ENCODE results near the gene WDR93. TPM values are rescaled to one million over a fixed set of nuclear protein-coding genes. Genes with fewer than 3 reads are reported as not detected.

The WDR93 gene
- total RNA-seq, 1 experiment from 2014 or later: not detected

DNA sequence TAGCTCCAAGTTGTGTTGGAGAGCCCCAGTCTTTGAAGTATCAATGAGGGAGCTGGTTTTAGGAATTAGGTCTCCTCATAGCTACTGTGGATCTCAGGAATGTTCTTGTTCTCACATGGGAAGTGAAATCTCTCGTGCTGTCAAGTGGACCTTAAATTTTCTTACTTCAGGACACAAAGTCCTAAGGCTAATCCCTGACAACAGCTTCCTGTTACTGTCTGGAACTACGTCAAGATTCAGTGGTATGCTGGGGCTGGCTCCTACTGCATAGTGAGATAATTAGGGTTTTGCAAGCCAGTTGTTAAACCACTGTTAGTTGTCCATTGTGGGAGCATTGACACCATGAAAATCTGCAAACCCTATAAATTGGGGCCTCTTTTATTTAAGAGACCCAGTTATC lies 37.6 kb downstream of the WDR93 start:
- no peak overlapping the region for H2BK12ac ChIP-seq (ENCODE audit: insufficient read length, low read depth, low read length)
- H3K23me2 ChIP-seq (ENCODE audit: insufficient read length, low read depth, low read length, poor library complexity, severe bottlenecking): no peaks in the 10 kb centered on the region
- no peak overlapping the region for H2BK5ac ChIP-seq (ENCODE audit: insufficient read length, low read length)
- no peak overlapping the region for H3K18ac ChIP-seq (ENCODE audit: insufficient read length, low read depth, low read length)
- WGBS (ENCODE audit: extremely low coverage, insufficient read length, low lambda C conversion rate): no CpG with 5 or more reads among the region's 2 CpGs
- no peak overlapping the region for H2BK120ac ChIP-seq (ENCODE audit: low read depth, low read length, poor library complexity, severe bottlenecking)
- no peak for TF ChIP-seq CTCF (conservative IDR thresholded peaks at IDR 0.05)
- no peak overlapping the region for H4K5ac ChIP-seq (ENCODE audit: insufficient read length, low read depth, low read length)
- no peaks in the 10 kb centered on the region for H4K20me1 ChIP-seq (ENCODE audit: control insufficient read depth, insufficient read depth, insufficient read length)
- H3K4me3 Mint-ChIP-seq: no peak overlapping the region
- peaks cover 19% of the 10 kb centered on the region for H3K27me3 Mint-ChIP-seq (ENCODE audit: low read depth)
- H3K79me1 ChIP-seq (ENCODE audit: insufficient read depth, low read depth, low read length, poor library complexity, severe bottlenecking): no peaks in the 10 kb centered on the region
- no peak overlapping the region for H2BK20ac ChIP-seq (ENCODE audit: low read depth, low read length, poor library complexity, severe bottlenecking)
- H3K14ac ChIP-seq (ENCODE audit: insufficient read depth, low read length): no peak overlapping the region
- no peaks in the 10 kb centered on the region for H3K9me3 ChIP-seq (ENCODE audit: control insufficient read depth, low read depth, low read length)
- no peak overlapping the region for H2AFZ ChIP-seq (ENCODE audit: low read length)
- H2BK15ac ChIP-seq (ENCODE audit: low read depth, low read length): no peak overlapping the region
- H4K91ac ChIP-seq (ENCODE audit: insufficient read length, low read depth, low read length): no peak overlapping the region
- H3K23ac ChIP-seq (ENCODE audit: insufficient read length, low read depth, low read length): no peak overlapping the region
- H3K27ac ChIP-seq (ENCODE audit: insufficient read length, low read depth, low read length): no peak overlapping the region
- no peak overlapping the region for H3K27ac Mint-ChIP-seq
- no peak overlapping the region for H3K9ac ChIP-seq (ENCODE audit: extremely low read depth, insufficient read length, low read length)
- no peak overlapping the region for H3K4ac ChIP-seq (ENCODE audit: low read depth, low read length)
- H3T11ph ChIP-seq (ENCODE audit: low read length): no peak overlapping the region
- H3K56ac ChIP-seq (ENCODE audit: insufficient read length, low read depth, low read length): no peak overlapping the region
- no peaks in the 10 kb centered on the region for H3K79me2 ChIP-seq (ENCODE audit: insufficient read depth, low read length)
- H4K8ac ChIP-seq (replicated peaks; ENCODE audit: insufficient read length, low read depth, low read length): no peak overlapping the region
- no peaks in the 10 kb centered on the region for H3K4me1 ChIP-seq (ENCODE audit: insufficient read depth, low read length)
- no peaks in the 10 kb centered on the region for H3K36me3 Mint-ChIP-seq (ENCODE audit: insufficient read depth in 1 of 3, low read depth in 3 of 3)
- DNase-seq: no peak
- H3K27me3 ChIP-seq (ENCODE audit: insufficient read depth, low read length): no peaks in the 10 kb centered on the region; the same call in 1 of the 2 replicates
- no peak overlapping the region for H2AK5ac ChIP-seq (ENCODE audit: insufficient read length, low read length)
- peaks cover 3% of the 10 kb centered on the region in 2 experiments; a peak in 4 of 5 replicates for H3K9me3 Mint-ChIP-seq
- no peak overlapping the region for H3K4me2 ChIP-seq (ENCODE audit: insufficient read depth, insufficient read length, low read length)
- peaks cover 5 to 7% of the 10 kb centered on the region in 2 experiments; a peak in 3 of 4 replicates for H3K4me1 Mint-ChIP-seq
